Peyer's patch (tissue), 4 donors: Measurements from ENCODE around the gene POLG2.

Experiments used
- POLR2A ChIP-seq, 2 donors: fragments of 450-650 bp; IDR thresholded peaks; one replicate each; pipeline ENCODE4 v1.5.1; 2017; ENCODE audit warnings: antibody characterized with exemption in 2 of 2, mild to moderate bottlenecking in 2 of 2, moderate library complexity in 2 of 2
- TF ChIP-seq, protein P1 (sequence below), 6 experiments: fragments of 450-650 bp in 4 of 6; fragments of 200-600 bp in 2 of 6; sonication (generic) in 1 of 6; IDR thresholded peaks; one replicate each; pipeline ENCODE4 v1.5.1; 2017 to 2019; ENCODE audit warnings: antibody characterized with exemption in 6 of 6, mild to moderate bottlenecking in 3 of 6, moderate library complexity in 1 of 6

- no peak for TF ChIP-seq POLR2A (IDR thresholded peaks at IDR 0.05)
- TF ChIP-seq, protein P1, sequence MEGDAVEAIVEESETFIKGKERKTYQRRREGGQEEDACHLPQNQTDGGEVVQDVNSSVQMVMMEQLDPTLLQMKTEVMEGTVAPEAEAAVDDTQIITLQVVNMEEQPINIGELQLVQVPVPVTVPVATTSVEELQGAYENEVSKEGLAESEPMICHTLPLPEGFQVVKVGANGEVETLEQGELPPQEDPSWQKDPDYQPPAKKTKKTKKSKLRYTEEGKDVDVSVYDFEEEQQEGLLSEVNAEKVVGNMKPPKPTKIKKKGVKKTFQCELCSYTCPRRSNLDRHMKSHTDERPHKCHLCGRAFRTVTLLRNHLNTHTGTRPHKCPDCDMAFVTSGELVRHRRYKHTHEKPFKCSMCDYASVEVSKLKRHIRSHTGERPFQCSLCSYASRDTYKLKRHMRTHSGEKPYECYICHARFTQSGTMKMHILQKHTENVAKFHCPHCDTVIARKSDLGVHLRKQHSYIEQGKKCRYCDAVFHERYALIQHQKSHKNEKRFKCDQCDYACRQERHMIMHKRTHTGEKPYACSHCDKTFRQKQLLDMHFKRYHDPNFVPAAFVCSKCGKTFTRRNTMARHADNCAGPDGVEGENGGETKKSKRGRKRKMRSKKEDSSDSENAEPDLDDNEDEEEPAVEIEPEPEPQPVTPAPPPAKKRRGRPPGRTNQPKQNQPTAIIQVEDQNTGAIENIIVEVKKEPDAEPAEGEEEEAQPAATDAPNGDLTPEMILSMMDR (IDR thresholded peaks at IDR 0.05): no peak
Observed at GRCh38 chr17:64496348-64496785, 487 bp downstream of the POLG2 start.
